Astrocyte of the cerebellum (primary cell): Measurements from ENCODE around the gene FAM151A.

Experiments used
- DNase-seq: peaks from one replicate; pipeline ENCODE4 v3.0.0-alpha.2; 2011; ENCODE audit warnings: low read depth
- H3K4me3 ChIP-seq: 2 replicates; pipeline ENCODE4 v1.5.1; 2011; ENCODE audit warnings: mild to moderate bottlenecking, low read depth, low read length, moderate library complexity
- CTCF ChIP-seq: IDR thresholded peaks from 2 replicates; pipeline ENCODE4 v1.5.1; 2012; ENCODE audit warnings: low read length, low read depth, moderate library complexity, mild to moderate bottlenecking; ENCODE audit errors: missing control alignments
- in situ Hi-C: cut with HindIII; loops from 2 replicates; pipeline ENCODE4 v1.10.0; 2017; ENCODE audit warnings: low sequenced_read_pairs

The FAM151A gene

GRCh38 chr1:54603241-54603640, 20.1 kb downstream of the FAM151A start:
- DNase-seq, result no peak
- in situ Hi-C loops, result no loop called here
- H3K4me3 ChIP-seq, result no peak overlapping the region
- TF ChIP-seq CTCF, result no peak

- no peak for TF ChIP-seq CTCF
- no peak overlapping the region for H3K4me3 ChIP-seq
- in situ Hi-C loops, result no loop called here
- DNase-seq, result no peak
Observed at GRCh38 chr1:54602554-54602953, 20.8 kb downstream of the FAM151A start.

GRCh38 chr1:54601730-54602129, 21.6 kb downstream of the FAM151A start:
- no peak overlapping the region for H3K4me3 ChIP-seq
- no peak for DNase-seq
- in situ Hi-C loops, result no loop called here
- no peak for TF ChIP-seq CTCF

- no peak overlapping the region for H3K4me3 ChIP-seq
- TF ChIP-seq CTCF, result no peak
- in situ Hi-C loops, result no loop called here
- no peak for DNase-seq
Observed at GRCh38 chr1:54600947-54601721, 22.2 kb downstream of the FAM151A start.

- in situ Hi-C loops, result no loop called here
- DNase-seq, result no peak
Observed at GRCh38 chr1:54599211-54599823, 24.0 kb downstream of the FAM151A start.

GRCh38 chr1:54597455-54598030, 25.8 kb downstream of the FAM151A start:
- no peak for DNase-seq
- TF ChIP-seq CTCF, result no peak
- no peak overlapping the region for H3K4me3 ChIP-seq
- in situ Hi-C loops, result no loop called here

More at GRCh38 chr1:54599211-54599823, 24.0 kb downstream of the FAM151A start:
- H3K4me3 ChIP-seq, result no peak overlapping the region
- TF ChIP-seq CTCF, result no peak
